Stomach smooth muscle (tissue), 2 donors: Measurements from ENCODE around the gene PAX7.
"Not testable (repeated sequence)": the region's sequence is repeated elsewhere in the genome, so short reads cannot be mapped to it uniquely, and the experiment has no call there.

Source experiments
- H3K27ac ChIP-seq: one replicate; pipeline ENCODE4 v1.7.0; 2013; ENCODE audit warnings: mild to moderate bottlenecking, low read length, inconsistent platforms
- H3K27me3 ChIP-seq, 2 donors: one replicate each; pipeline ENCODE4 v1.7.0; 2013; ENCODE audit warnings: low read length in 2 of 2; ENCODE audit not compliant: insufficient read depth in 2 of 2, control insufficient read depth in 1 of 2
- H3K36me3 ChIP-seq, 2 donors: one replicate each; pipeline ENCODE4 v1.7.0; 2013; ENCODE audit warnings: low read length in 2 of 2; ENCODE audit not compliant: control insufficient read depth in 2 of 2, insufficient read depth in 2 of 2
- H3K4me1 ChIP-seq: one replicate; pipeline ENCODE4 v1.7.0; 2013; ENCODE audit warnings: low read length; ENCODE audit not compliant: control insufficient read depth, insufficient read depth
- H3K4me3 ChIP-seq, 2 donors: one replicate each; pipeline ENCODE4 v1.7.0; 2013; ENCODE audit warnings: low read length in 2 of 2
- H3K9ac ChIP-seq, 2 donors: one replicate each; pipeline ENCODE4 v1.7.0; 2013; ENCODE audit warnings: low read length in 2 of 2, mild to moderate bottlenecking in 1 of 2
- H3K9me3 ChIP-seq, 2 donors: one replicate each; pipeline ENCODE4 v1.7.0; 2013; ENCODE audit warnings: low read length in 2 of 2; ENCODE audit not compliant: control insufficient read depth in 2 of 2
- donor health status: healthy.
- donor health status: Pancreatic carcinoma.

PAX7 gene

GRCh38 chr1:18744381-18744780 is 113.7 kb downstream of the PAX7 start:
- H3K36me3 ChIP-seq, H3K9me3 ChIP-seq, H3K27ac ChIP-seq, H3K4me1 ChIP-seq, H3K4me3 ChIP-seq, H3K9ac ChIP-seq: not testable (repeated sequence)
- H3K27me3 ChIP-seq: peaks cover 11 to 37% of the 10 kb centered on the region in 2 donors

- H3K4me1 ChIP-seq: no peaks in the 10 kb centered on the region
- no peak overlapping the region for H3K4me3 ChIP-seq
- H3K9ac ChIP-seq: no peak overlapping the region
- peaks cover 0 to 14% of the 10 kb centered on the region in 2 donors for H3K9me3 ChIP-seq
- H3K27me3 ChIP-seq: peaks cover 12 to 32% of the 10 kb centered on the region in 2 donors
- H3K27ac ChIP-seq: no peak overlapping the region
- H3K36me3 ChIP-seq: no peaks in the 10 kb centered on the region
Observed at GRCh38 chr1:18746981-18747380, 116.3 kb downstream of the PAX7 start.

GRCh38 chr1:18747671-18748070 is 117.0 kb downstream of the PAX7 start:
- Histone ChIP-seq H3K4me3 (no peak overlapping the region), H3K4me1 (no peaks in the 10 kb centered on the region), H3K27me3 (peaks cover 15 to 30% of the 10 kb centered on the region in 2 donors), H3K27ac (no peak overlapping the region), H3K9me3 (peaks cover 0 to 14% of the 10 kb centered on the region in 2 donors), H3K36me3 (no peaks in the 10 kb centered on the region), H3K9ac (no peak overlapping the region)

GRCh38 chr1:18748435-18748834 is 117.8 kb downstream of the PAX7 start:
- Histone ChIP-seq H3K9me3 (peaks cover 0 to 17% of the 10 kb centered on the region in 2 donors), H3K4me1 (no peaks in the 10 kb centered on the region), H3K4me3 (no peak overlapping the region), H3K36me3 (no peaks in the 10 kb centered on the region), H3K9ac (no peak overlapping the region), H3K27ac (no peak overlapping the region), H3K27me3 (peaks cover 15 to 29% of the 10 kb centered on the region in 2 donors)

- Histone ChIP-seq H3K4me3 (no peak overlapping the region), H3K4me1 (no peaks in the 10 kb centered on the region), H3K27me3 (peaks cover 11 to 29% of the 10 kb centered on the region in 2 donors), H3K9ac (no peak overlapping the region), H3K27ac (no peak overlapping the region), H3K36me3 (no peaks in the 10 kb centered on the region), H3K9me3 (peaks cover 0 to 17% of the 10 kb centered on the region in 2 donors)
Observed at GRCh38 chr1:18749569-18749968, 118.9 kb downstream of the PAX7 start.

- Histone ChIP-seq H3K9ac (no peak overlapping the region), H3K9me3 (peaks cover 0 to 17% of the 10 kb centered on the region in 2 donors), H3K27ac (no peak overlapping the region), H3K27me3 (peaks cover 11 to 28% of the 10 kb centered on the region in 2 donors), H3K4me1 (no peaks in the 10 kb centered on the region), H3K36me3 (no peaks in the 10 kb centered on the region), H3K4me3 (no peak overlapping the region)
Observed at GRCh38 chr1:18750600-18750999, 120.0 kb downstream of the PAX7 start.

- H3K4me3 ChIP-seq: no peak overlapping the region
- H3K27ac ChIP-seq: no peak overlapping the region
- H3K4me1 ChIP-seq: no peaks in the 10 kb centered on the region
- H3K9me3 ChIP-seq: peaks cover 3 to 17% of the 10 kb centered on the region in 2 donors
- H3K9ac ChIP-seq: no peak overlapping the region
- peaks cover 9 to 23% of the 10 kb centered on the region in 2 donors for H3K27me3 ChIP-seq
- no peaks in the 10 kb centered on the region for H3K36me3 ChIP-seq
Observed at GRCh38 chr1:18751425-18751824, 120.8 kb downstream of the PAX7 start.

GRCh38 chr1:18752409-18752808 is 121.8 kb downstream of the PAX7 start:
- peaks cover 8 to 15% of the 10 kb centered on the region in 2 donors for H3K27me3 ChIP-seq
- no peak overlapping the region for H3K27ac ChIP-seq
- H3K9ac ChIP-seq: no peak overlapping the region
- H3K4me1 ChIP-seq: no peaks in the 10 kb centered on the region
- peaks cover 3 to 17% of the 10 kb centered on the region in 2 donors for H3K9me3 ChIP-seq
- H3K36me3 ChIP-seq: no peaks in the 10 kb centered on the region
- H3K4me3 ChIP-seq: no peak overlapping the region

GRCh38 chr1:18760156-18760555 is 129.5 kb downstream of the PAX7 start:
- Histone ChIP-seq H3K36me3 (no peaks in the 10 kb centered on the region), H3K9me3 (peaks cover 0 to 10% of the 10 kb centered on the region in 2 donors), H3K4me1 (no peaks in the 10 kb centered on the region), H3K9ac (no peak overlapping the region), H3K4me3 (no peak overlapping the region), H3K27me3 (peaks cover 10 to 29% of the 10 kb centered on the region in 2 donors), H3K27ac (no peak overlapping the region)

GRCh38 chr1:18761948-18762840 is 131.5 kb downstream of the PAX7 start:
- Histone ChIP-seq H3K27ac (no peak overlapping the region), H3K9me3 (peaks cover 0 to 6% of the 10 kb centered on the region in 2 donors), H3K27me3 (peaks cover 19 to 35% of the 10 kb centered on the region in 2 donors), H3K36me3 (no peaks in the 10 kb centered on the region), H3K4me3 (no peak overlapping the region), H3K9ac (no peak overlapping the region), H3K4me1 (no peaks in the 10 kb centered on the region)

GRCh38 chr1:18764362-18764761 is 133.7 kb downstream of the PAX7 start:
- Histone ChIP-seq H3K27me3 (peaks cover 25 to 42% of the 10 kb centered on the region in 2 donors), H3K9me3 (no peaks in the 10 kb centered on the region), H3K4me1 (no peaks in the 10 kb centered on the region), H3K4me3 (no peak overlapping the region), H3K27ac (no peak overlapping the region), H3K36me3 (no peaks in the 10 kb centered on the region), H3K9ac (no peak overlapping the region)
